ENCODE measurements around the gene RAI1. TPM values are rescaled to one million over a fixed set of nuclear protein-coding genes. Genes with fewer than 3 reads are reported as not detected.
A peak's percentile ranks its signal among the peaks of the same experiment; 100 is the strongest.

Gene RAI1
- total RNA-seq, 4 donors from 2014 or later, result 12.8 to 51.2 (median 47.6) TPM

GRCh38 chr17:17749921-17750320 is 68.7 kb downstream of the RAI1 start:
- TF ChIP-seq POLR2A (IDR thresholded peaks at IDR 0.05) (no peak), CTCF (IDR thresholded peaks at IDR 0.05) (no peak)
- Histone ChIP-seq H3K4me3 (peak overlapping the region in 1 of 4 donors; percentile 24), H3K4me1 (peaks cover 3 to 35% (median 27%) of the 10 kb centered on the region in 4 donors), H3K9me3 (no peaks in the 10 kb centered on the region), H3K36me3 (no peaks in the 10 kb centered on the region), H3K27me3 (no peaks in the 10 kb centered on the region), H3K27ac (peak overlapping the region in 2 of 4 donors; percentile 25 to 83)
- peak in 2 of 3 donors; percentile 70 to 75 for DNase-seq

GRCh38 chr17:17750881-17751280 is 69.6 kb downstream of the RAI1 start:
- Histone ChIP-seq H3K36me3 (no peaks in the 10 kb centered on the region), H3K27me3 (no peaks in the 10 kb centered on the region), H3K4me3 (no peak overlapping the region), H3K27ac (peak overlapping the region; percentile 74 to 88 (median 79)), H3K9me3 (no peaks in the 10 kb centered on the region), H3K4me1 (peaks cover 3 to 35% (median 27%) of the 10 kb centered on the region in 4 donors)
- peak in 2 of 3 donors; percentile 69 to 73 for DNase-seq
- TF ChIP-seq POLR2A (IDR thresholded peaks at IDR 0.05) (no peak), CTCF (IDR thresholded peaks at IDR 0.05) (no peak)

- H3K27ac ChIP-seq, result peak overlapping the region; percentile 74 to 88 (median 79)
- no peaks in the 10 kb centered on the region for H3K36me3 ChIP-seq
- no peaks in the 10 kb centered on the region for H3K27me3 ChIP-seq
- no peaks in the 10 kb centered on the region for H3K9me3 ChIP-seq
- DNase-seq, result peak in 1 of 3 donors; percentile 25
- peak overlapping the region; percentile 52 to 69 (median 54) for H3K4me3 ChIP-seq
- TF ChIP-seq POLR2A (IDR thresholded peaks at IDR 0.05) (no peak), CTCF (IDR thresholded peaks at IDR 0.05) (no peak)
- H3K4me1 ChIP-seq, result peaks cover 3 to 35% (median 27%) of the 10 kb centered on the region in 4 donors
Measured at GRCh38 chr17:17751489-17752088, 70.3 kb downstream of the RAI1 start.

GRCh38 chr17:17752089-17752820 is 71.0 kb downstream of the RAI1 start:
- Histone ChIP-seq H3K4me3 (peak overlapping the region; percentile 52 to 69 (median 54)), H3K4me1 (peaks cover 3 to 35% (median 31%) of the 10 kb centered on the region in 4 donors), H3K27ac (peak overlapping the region; percentile 74 to 88 (median 79)), H3K27me3 (no peaks in the 10 kb centered on the region), H3K9me3 (no peaks in the 10 kb centered on the region), H3K36me3 (no peaks in the 10 kb centered on the region)
- TF ChIP-seq CTCF (IDR thresholded peaks at IDR 0.05), result peak in 3 of 6 experiments; percentile 34 to 45 (median 44)
- TF ChIP-seq POLR2A (IDR thresholded peaks at IDR 0.05), result peak; percentile 54 to 64
- DNase-seq, result peak; percentile 97 to 99 (median 98)

- Histone ChIP-seq H3K9me3 (no peaks in the 10 kb centered on the region), H3K27ac (peak overlapping the region; percentile 74 to 88 (median 79)), H3K4me3 (peak overlapping the region; percentile 52 to 69 (median 54)), H3K36me3 (no peaks in the 10 kb centered on the region), H3K4me1 (peaks cover 3 to 39% (median 32%) of the 10 kb centered on the region in 4 donors), H3K27me3 (no peaks in the 10 kb centered on the region)
- no peak for TF ChIP-seq POLR2A (IDR thresholded peaks at IDR 0.05)
- TF ChIP-seq CTCF (IDR thresholded peaks at IDR 0.05), result no peak
- DNase-seq, result no peak
Measured at GRCh38 chr17:17752821-17753321, 71.6 kb downstream of the RAI1 start.
